Neural cell (in vitro differentiated cells): ENCODE data around the gene KASH5. TPM values are rescaled to one million over a fixed set of nuclear protein-coding genes. Genes with fewer than 3 reads are reported as not detected.

Experiments used
- H2AFZ ChIP-seq: fragments of 200-600, 300-800 bp; sonication (generic), shearing (Covaris generic); 2 replicates; pipeline ENCODE4 v1.6.0; 2014; ENCODE audit warnings: low read depth, mild to moderate bottlenecking, antibody characterized with exemption, low read length, moderate library complexity
- H3F3A ChIP-seq: fragments of 200-600 bp; shearing (Covaris generic); 2 replicates; pipeline ENCODE4 v1.6.1; 2016; ENCODE audit warnings: mild to moderate bottlenecking, moderate library complexity, mixed read lengths, antibody characterized with exemption, low read length; ENCODE audit not compliant: insufficient read depth, poor library complexity, severe bottlenecking
- H3K27ac ChIP-seq: fragments of 200-600, 300-800 bp; sonication (generic), shearing (Covaris generic); 2 replicates; pipeline ENCODE4 v1.5.1; 2014; ENCODE audit warnings: mild to moderate bottlenecking, low read length, moderate library complexity
- H3K27me3 ChIP-seq: fragments of 300-800, 200-600 bp; sonication (generic), shearing (Covaris generic); 2 replicates; pipeline ENCODE4 v1.6.0; 2014; ENCODE audit warnings: mild to moderate bottlenecking, low read depth, low read length, moderate library complexity; ENCODE audit not compliant: insufficient read depth
- H3K36me3 ChIP-seq: fragments of 300-800, 200-600 bp; sonication (generic), shearing (Covaris generic); 2 replicates; pipeline ENCODE4 v1.5.1; 2014; ENCODE audit warnings: mild to moderate bottlenecking, antibody characterized with exemption, low read length, moderate library complexity; ENCODE audit not compliant: insufficient read depth
- H3K4me2 ChIP-seq: fragments of 300-800, 200-600 bp; sonication (generic), shearing (Covaris generic); 2 replicates; pipeline ENCODE4 v1.6.0; 2014; ENCODE audit warnings: mild to moderate bottlenecking, low read length
- H3K4me3 ChIP-seq: fragments of 300-800, 200-600 bp; sonication (generic), shearing (Covaris generic); 2 replicates; pipeline ENCODE4 v1.5.1; 2014; ENCODE audit warnings: mild to moderate bottlenecking, low read length, moderate library complexity
- H3K79me2 ChIP-seq: fragments of 200-600 bp; shearing (Covaris generic); replicated peaks from 2 replicates; pipeline ENCODE4 v1.6.0; 2014; ENCODE audit warnings: mild to moderate bottlenecking, low read length, moderate library complexity; ENCODE audit not compliant: insufficient read depth
- H3K9ac ChIP-seq: fragments of 300-800, 200-600 bp; sonication (generic), shearing (Covaris generic); 2 replicates; pipeline ENCODE4 v1.6.1; 2016; ENCODE audit warnings: mild to moderate bottlenecking, low read length, mixed read lengths
- H3K9me2 ChIP-seq: fragments of 200-600 bp; shearing (Covaris generic); 2 replicates; pipeline ENCODE4 v1.6.1; 2016; ENCODE audit warnings: mild to moderate bottlenecking, low read length, mixed read lengths; ENCODE audit not compliant: insufficient read depth
- H3K9me3 ChIP-seq: fragments of 200-600, 300-800 bp; sonication (generic), shearing (Covaris generic); 2 replicates; pipeline ENCODE4 v1.6.1; 2016; ENCODE audit warnings: mild to moderate bottlenecking, mixed run types, low read length, moderate library complexity, mixed read lengths
- H4K20me1 ChIP-seq: fragments of 200-600 bp; shearing (Covaris generic); 2 replicates; pipeline ENCODE4 v1.6.1; 2016; ENCODE audit warnings: mild to moderate bottlenecking, mixed run types; ENCODE audit not compliant: insufficient read depth
- EP300 ChIP-seq: fragments of 450-650 bp; conservative IDR thresholded peaks from 2 replicates; pipeline ENCODE4 v1.6.1; 2014; ENCODE audit warnings: antibody characterized with exemption, mild to moderate bottlenecking, moderate library complexity; ENCODE audit not compliant: poor library complexity, severe bottlenecking
- EZH2 ChIP-seq: fragments of 200-600, 300-800 bp; shearing (Covaris generic), sonication (generic); IDR thresholded peaks from 2 replicates; pipeline ENCODE4 v1.6.1; 2014; ENCODE audit warnings: antibody characterized with exemption, low read length, borderline replicate concordance, mild to moderate bottlenecking; ENCODE audit not compliant: insufficient read depth, poor library complexity, severe bottlenecking
- MXI1 ChIP-seq: fragments of 450-650 bp; conservative IDR thresholded peaks from 2 replicates; pipeline ENCODE4 v1.6.1; 2014; ENCODE audit warnings: antibody characterized with exemption, mild to moderate bottlenecking; ENCODE audit not compliant: poor library complexity, severe bottlenecking
- POLR2AphosphoS5 ChIP-seq: IDR thresholded peaks from 2 replicates; pipeline ENCODE4 v1.6.1; 2012
- RAD21 ChIP-seq: fragments of 450-650 bp; conservative IDR thresholded peaks from 2 replicates; pipeline ENCODE4 v1.6.1; 2014; ENCODE audit warnings: antibody characterized with exemption, mild to moderate bottlenecking, moderate library complexity
- REST ChIP-seq: IDR thresholded peaks from 2 replicates; pipeline ENCODE4 v1.6.1; 2012; ENCODE audit warnings: borderline replicate concordance
- SMC3 ChIP-seq: fragments of 450-650 bp; conservative IDR thresholded peaks from 2 replicates; pipeline ENCODE4 v1.6.1; 2014; ENCODE audit warnings: antibody characterized with exemption, mild to moderate bottlenecking, moderate library complexity; ENCODE audit not compliant: poor library complexity
- TAF1 ChIP-seq: IDR thresholded peaks from 2 replicates; pipeline ENCODE4 v1.6.1; 2012; ENCODE audit warnings: low read depth
- polyA plus RNA-seq: library from polyadenylated mRNA; depleted of rRNA; stranded (reverse); fragments of >200 nt; gene quantifications from 2 replicates; pipeline ENCODE4 v1.2.3, GENCODE V29; 2014
- TF ChIP-seq, protein P1 (sequence below): fragments of 450-650 bp; IDR thresholded peaks from 2 replicates; pipeline ENCODE4 v1.5.1; 2014; ENCODE audit warnings: antibody characterized with exemption, mild to moderate bottlenecking, moderate library complexity; ENCODE audit not compliant: poor library complexity, severe bottlenecking

KASH5 gene
- polyA plus RNA-seq, 1 donor from 2014 or later: 0.11 TPM

GRCh38 chr19:49455773-49456172 lies 67.7 kb downstream of the KASH5 start:
- Histone ChIP-seq H3K36me3 (no peaks in the 10 kb centered on the region), H3K27me3 (no peaks in the 10 kb centered on the region), H3K27ac (no peak overlapping the region), H3F3A (peaks cover 5% of the 10 kb centered on the region), H2AFZ (no peak overlapping the region), H3K9ac (no peak overlapping the region), H4K20me1 (no peaks in the 10 kb centered on the region), H3K4me2 (no peak overlapping the region), H3K9me3 (no peaks in the 10 kb centered on the region), H3K79me2 (peaks cover 2% of the 10 kb centered on the region), H3K9me2 (no peaks in the 10 kb centered on the region), H3K4me3 (no peak overlapping the region)
- TF ChIP-seq TAF1 (no peak), SMC3 (no peak), EZH2 (no peak), POLR2AphosphoS5 (no peak), REST (no peak), MXI1 (no peak), RAD21 (no peak), EP300 (no peak)
- TF ChIP-seq, protein P1, sequence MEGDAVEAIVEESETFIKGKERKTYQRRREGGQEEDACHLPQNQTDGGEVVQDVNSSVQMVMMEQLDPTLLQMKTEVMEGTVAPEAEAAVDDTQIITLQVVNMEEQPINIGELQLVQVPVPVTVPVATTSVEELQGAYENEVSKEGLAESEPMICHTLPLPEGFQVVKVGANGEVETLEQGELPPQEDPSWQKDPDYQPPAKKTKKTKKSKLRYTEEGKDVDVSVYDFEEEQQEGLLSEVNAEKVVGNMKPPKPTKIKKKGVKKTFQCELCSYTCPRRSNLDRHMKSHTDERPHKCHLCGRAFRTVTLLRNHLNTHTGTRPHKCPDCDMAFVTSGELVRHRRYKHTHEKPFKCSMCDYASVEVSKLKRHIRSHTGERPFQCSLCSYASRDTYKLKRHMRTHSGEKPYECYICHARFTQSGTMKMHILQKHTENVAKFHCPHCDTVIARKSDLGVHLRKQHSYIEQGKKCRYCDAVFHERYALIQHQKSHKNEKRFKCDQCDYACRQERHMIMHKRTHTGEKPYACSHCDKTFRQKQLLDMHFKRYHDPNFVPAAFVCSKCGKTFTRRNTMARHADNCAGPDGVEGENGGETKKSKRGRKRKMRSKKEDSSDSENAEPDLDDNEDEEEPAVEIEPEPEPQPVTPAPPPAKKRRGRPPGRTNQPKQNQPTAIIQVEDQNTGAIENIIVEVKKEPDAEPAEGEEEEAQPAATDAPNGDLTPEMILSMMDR: no peak

- Histone ChIP-seq H4K20me1 (no peaks in the 10 kb centered on the region), H3F3A (peaks cover 5% of the 10 kb centered on the region), H3K79me2 (no peaks in the 10 kb centered on the region)
These were observed 68.3 kb downstream of the KASH5 start for GRCh38 chr19:49456326-49456725.

More at GRCh38 chr19:49456326-49456725, 68.3 kb downstream of the KASH5 start:
- no peaks in the 10 kb centered on the region for H3K27me3 ChIP-seq
- TF ChIP-seq EZH2: no peak
- TF ChIP-seq POLR2AphosphoS5: no peak
- no peak for TF ChIP-seq REST
- TF ChIP-seq MXI1: no peak
- TF ChIP-seq SMC3: no peak
- TF ChIP-seq TAF1: no peak
- H2AFZ ChIP-seq: no peak overlapping the region
- no peak overlapping the region for H3K4me2 ChIP-seq
- no peaks in the 10 kb centered on the region for H3K36me3 ChIP-seq
- H3K27ac ChIP-seq: no peak overlapping the region
- no peaks in the 10 kb centered on the region for H3K9me2 ChIP-seq
- H3K9ac ChIP-seq: no peak overlapping the region
- no peaks in the 10 kb centered on the region for H3K9me3 ChIP-seq
- H3K4me3 ChIP-seq: no peak overlapping the region
